GM19193 (cell line): ENCODE results near the gene SLC25A29.

Experiments used
- POLR2A ChIP-seq: IDR thresholded peaks from 4 replicates; pipeline ENCODE4 v1.6.1; 2011; ENCODE audit not compliant: insufficient read depth, insufficient read length; ENCODE audit errors: extremely low read depth

The SLC25A29 gene

DNA sequence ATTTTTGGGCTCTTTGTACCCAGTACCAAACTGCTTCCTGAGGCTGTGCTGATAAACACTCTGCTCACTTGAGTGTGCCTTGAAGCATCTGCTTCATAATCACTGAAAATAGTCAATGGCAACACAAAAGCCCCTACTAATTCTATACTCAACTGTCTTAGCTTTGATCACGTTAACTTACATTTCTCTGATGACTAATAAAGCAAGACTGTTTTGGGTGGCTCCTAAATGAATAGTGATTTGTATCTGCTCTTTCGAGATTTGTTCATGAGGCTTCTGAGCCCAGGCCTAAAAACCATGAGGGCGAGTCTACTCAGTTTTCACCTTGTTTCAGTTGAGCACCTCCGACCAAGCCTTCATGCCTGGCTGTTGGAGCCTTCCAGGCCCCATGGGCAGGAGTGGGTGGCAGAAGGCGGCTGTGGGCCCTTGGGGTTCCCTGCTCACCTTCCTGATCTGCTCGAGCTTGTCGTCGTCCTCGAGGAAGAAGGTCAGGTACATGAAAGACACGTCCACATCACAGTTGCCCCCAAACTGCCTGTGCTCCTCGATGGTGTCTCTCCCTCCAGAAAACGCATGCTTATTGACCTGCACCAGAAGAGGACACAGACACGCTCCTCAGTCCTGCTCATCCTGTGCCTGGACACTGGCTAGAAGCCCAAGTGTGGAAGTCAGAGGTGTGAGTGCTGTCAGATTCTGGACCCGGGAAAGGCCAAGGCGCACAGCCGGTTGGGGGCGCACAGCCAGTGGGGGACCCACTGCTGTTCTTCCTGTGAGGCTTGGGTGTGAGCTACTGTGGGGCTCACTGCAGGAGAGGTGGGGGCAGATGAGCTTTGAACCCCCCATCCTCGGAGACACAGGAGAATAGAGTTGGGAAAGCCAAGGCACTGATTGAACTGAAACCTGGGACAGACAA lies 30.6 kb upstream of the SLC25A29 start:
- peak; percentile 16 for TF ChIP-seq POLR2A

DNA sequence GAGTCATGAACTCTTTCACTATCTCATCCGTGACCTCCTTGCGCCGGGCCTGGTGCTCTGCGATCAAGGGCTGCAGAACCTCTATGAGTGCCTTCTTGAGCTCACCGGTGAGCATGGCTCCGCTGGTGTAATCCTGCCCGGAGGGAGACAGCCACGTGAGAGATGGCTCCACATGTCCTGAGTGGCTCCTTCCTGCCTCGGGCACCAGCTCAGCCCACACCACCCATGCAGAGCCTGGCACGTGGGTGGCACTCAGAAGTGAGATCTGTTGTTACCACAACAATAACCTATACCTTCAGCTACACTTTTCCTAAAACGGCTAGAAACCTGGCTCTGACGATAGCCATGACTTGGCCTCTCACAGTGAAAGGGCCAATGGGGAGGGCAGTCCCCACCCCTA lies 28.7 kb upstream of the SLC25A29 start:
- peak; percentile 23 for TF ChIP-seq POLR2A

- no peak for TF ChIP-seq POLR2A
Measured at GRCh38 chr14:100333827-100334226, 27.6 kb upstream of the SLC25A29 start.

DNA sequence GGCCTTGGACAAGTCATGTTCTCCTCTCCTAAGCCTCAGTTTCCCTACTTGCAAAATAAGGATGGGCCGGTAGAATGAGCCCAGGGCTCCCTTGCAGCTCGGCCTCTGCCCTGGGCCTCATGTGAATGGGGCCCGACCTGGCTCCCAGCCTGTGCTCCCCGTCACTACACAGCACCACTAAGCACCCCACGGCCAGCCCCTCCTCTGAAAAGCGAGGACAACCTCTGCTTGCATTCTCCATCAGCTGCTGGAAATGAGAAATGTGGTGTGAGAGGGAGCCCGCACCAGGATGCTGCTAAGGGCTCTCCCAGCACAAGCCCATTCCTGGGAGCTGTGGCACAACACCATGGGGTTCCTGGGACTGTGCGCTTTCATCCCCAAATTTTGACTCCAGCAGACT lies 27.1 kb upstream of the SLC25A29 start:
- TF ChIP-seq POLR2A: no peak

DNA sequence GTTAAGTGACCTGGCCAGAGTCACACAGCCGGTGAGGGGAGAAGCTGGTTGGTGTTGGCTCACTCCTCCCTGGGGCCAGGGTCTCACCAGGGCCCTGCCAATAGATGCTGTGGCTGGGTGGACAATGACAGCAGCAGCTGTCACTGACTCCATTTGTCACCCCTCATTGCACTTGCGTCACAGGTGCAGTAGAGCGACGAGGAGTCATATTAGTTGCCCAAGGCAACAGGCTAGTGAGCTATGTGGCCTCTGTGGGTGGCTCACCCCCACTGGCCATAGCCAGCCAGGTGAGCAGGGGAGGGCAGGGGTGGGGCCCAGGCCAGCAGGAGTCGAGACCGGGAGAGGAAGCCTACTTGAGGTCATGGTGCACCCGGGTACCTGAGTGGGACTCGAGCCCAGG lies 26.6 kb upstream of the SLC25A29 start:
- TF ChIP-seq POLR2A: no peak

GRCh38 chr14:100332071-100332639 lies 25.9 kb upstream of the SLC25A29 start:
- no peak for TF ChIP-seq POLR2A

DNA sequence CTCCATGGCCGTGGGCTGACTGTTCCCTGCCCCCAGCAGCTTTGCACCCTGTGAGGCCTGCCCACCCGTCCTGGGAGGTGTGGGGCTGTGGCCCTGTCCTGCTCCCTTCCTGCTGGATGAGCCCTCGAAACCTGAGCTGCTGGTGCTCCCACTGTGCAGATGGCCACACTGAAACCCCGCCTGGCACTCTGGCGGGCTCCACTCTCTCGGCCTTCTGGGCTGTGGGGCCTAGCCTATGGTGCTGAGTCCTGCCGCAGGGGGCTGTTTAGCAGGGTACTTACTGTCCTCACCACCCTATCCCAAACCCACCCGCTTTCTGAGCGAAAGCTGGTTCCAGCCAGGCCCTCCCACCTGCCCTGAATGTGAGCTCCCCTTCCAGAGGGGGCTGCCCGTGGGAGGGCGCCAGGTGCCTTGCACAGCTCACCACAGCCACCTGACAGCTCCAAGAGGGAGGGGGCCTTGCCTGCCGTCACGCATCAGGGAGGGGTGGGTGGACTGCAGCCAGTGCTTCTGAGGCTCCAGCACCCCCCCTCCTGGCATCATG lies 24.2 kb upstream of the SLC25A29 start:
- TF ChIP-seq POLR2A: no peak

DNA sequence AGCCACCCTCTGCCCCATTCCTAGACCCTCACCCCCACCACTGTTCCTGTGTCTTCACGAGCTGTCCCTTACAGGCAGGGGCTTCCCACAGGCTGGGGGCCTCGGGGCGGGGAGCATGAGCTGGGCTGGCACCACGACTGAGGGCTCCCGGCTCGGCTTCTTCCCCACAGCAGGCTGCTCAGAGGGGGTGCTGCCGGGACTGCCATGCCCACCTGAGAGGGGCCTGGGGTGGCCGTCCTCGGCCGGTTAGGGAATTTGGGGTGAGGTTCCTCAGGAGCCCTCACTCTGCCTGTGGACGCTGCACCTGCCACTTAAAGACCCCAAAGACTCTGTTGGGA lies 23.7 kb upstream of the SLC25A29 start:
- no peak for TF ChIP-seq POLR2A

- TF ChIP-seq POLR2A: no peak
Measured at GRCh38 chr14:100329233-100330006, 23.2 kb upstream of the SLC25A29 start.

GRCh38 chr14:100328495-100329163 lies 22.4 kb upstream of the SLC25A29 start:
- TF ChIP-seq POLR2A: no peak

GRCh38 chr14:100327128-100327527 lies 20.9 kb upstream of the SLC25A29 start:
- no peak for TF ChIP-seq POLR2A

DNA sequence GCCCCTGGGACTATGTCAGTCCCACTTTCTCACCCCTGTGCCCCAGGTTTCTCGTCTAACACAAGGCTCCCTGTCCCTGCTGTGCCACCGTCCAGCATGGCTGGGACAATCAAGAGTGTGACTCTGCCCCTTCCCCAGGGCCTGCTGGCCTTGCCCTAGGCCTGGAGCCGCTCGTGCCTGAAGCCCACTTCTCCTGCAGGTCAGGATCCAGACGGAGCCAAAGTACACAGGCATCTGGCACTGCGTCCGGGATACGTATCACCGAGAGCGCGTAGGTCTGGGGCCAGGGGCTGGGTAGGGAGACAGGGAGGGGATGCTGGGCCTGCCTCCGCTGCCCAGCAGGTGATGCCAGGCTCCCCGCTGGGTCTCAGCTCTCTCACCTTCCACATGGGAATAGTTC lies 19.7 kb upstream of the SLC25A29 start:
- no peak for TF ChIP-seq POLR2A

- no peak for TF ChIP-seq POLR2A
Measured at GRCh38 chr14:100325231-100325632, 19.0 kb upstream of the SLC25A29 start.

- no peak for TF ChIP-seq POLR2A
Measured at GRCh38 chr14:100323942-100324307, 17.7 kb upstream of the SLC25A29 start.
